K562 (cell line): ENCODE data around the gene ADSS2. TPM values are rescaled to one million over a fixed set of nuclear protein-coding genes. Genes with fewer than 3 reads are reported as not detected.
A peak's percentile ranks its signal among the peaks of the same experiment; 100 is the strongest.

ENCODE experiments used
- ATAC-seq: fragments of 200-7000 bp; cut with Tn5 transposase; 3 replicates; pipeline ENCODE4 v1.9.1; 2020; ENCODE audit warnings: moderate library complexity
- BruUV-seq: library from RNA; stranded (reverse); fragments of 400-500 nt; replicated peaks from 2 replicates; lab custom pipeline; 2021; lab: Mats Ljungman, UMichigan
- CTCF ChIA-PET: fragments of 300-600 bp; formaldehyde crosslinking; extraction: SDS; loops from one replicate; lab custom pipeline; 2021; ENCODE audit warnings: low intra/inter-chr PET ratio; lab: Yijun Ruan, JAX
- POLR2A ChIA-PET: fragments of 300-600, 350-650 bp; sonication (Branson Sonifier 250); formaldehyde crosslinking; extraction: SDS; loops from one replicate; lab custom pipeline; 2021; ENCODE audit warnings: antibody characterized with exemption, inconsistent platforms; lab: Yijun Ruan, JAX
- DNase-seq, 4 experiments: peaks; one replicate each; pipeline versions ENCODE4 v3.0.0 to v3.0.0-alpha.2; 2011 to 2018; ENCODE audit warnings: low spot score in 3 of 4, mixed read lengths in 3 of 4; ENCODE audit errors: extremely low read depth in 1 of 4
- FAIRE-seq: peaks from 2 replicates; lab custom pipeline; 2011; peaks lifted over from hg19 to GRCh38; lab: Jason Lieb, UNC
- H2AFZ ChIP-seq: 2 replicates; pipeline ENCODE4 v1.6.0; 2011; ENCODE audit warnings: low read depth, low read length, control low read depth, inconsistent platforms
- H3K27ac ChIP-seq: fragments of 200-600 bp; 3 replicates; pipeline ENCODE4 v1.8.0; 2011; ENCODE audit warnings: low read depth, mild to moderate bottlenecking, control low read depth, inconsistent platforms, low read length, moderate library complexity, mixed read lengths; ENCODE audit errors: extremely low read depth
- H3K27me3 ChIP-seq, 2 experiments: fragments of 300-600 bp in 1 of 2; 2 replicates in 1 of 2; 3 replicates in 1 of 2; pipeline versions ENCODE4 v1.6.0 to v1.8.0; 2011; ENCODE audit warnings: inconsistent platforms in 2 of 2, low read length in 2 of 2, mild to moderate bottlenecking in 1 of 2, mixed read lengths in 1 of 2, moderate library complexity in 1 of 2; ENCODE audit not compliant: control insufficient read depth in 2 of 2, insufficient read depth in 2 of 2
- H3K36me3 ChIP-seq: fragments of 300-600 bp; 3 replicates; pipeline ENCODE4 v1.8.0; 2011; ENCODE audit warnings: mild to moderate bottlenecking, low read length, inconsistent platforms; ENCODE audit not compliant: control insufficient read depth, insufficient read depth
- H3K4me1 ChIP-seq, 2 experiments: fragments of 200-600 bp in 1 of 2; replicated peaks in 1 of 2; 2 replicates in 1 of 2; 3 replicates in 1 of 2; pipeline versions ENCODE4 v1.5.1 to v1.8.0; 2011; ENCODE audit warnings: inconsistent platforms in 2 of 2, low read length in 2 of 2, mild to moderate bottlenecking in 1 of 2, mixed read lengths in 1 of 2, moderate library complexity in 1 of 2; ENCODE audit not compliant: control insufficient read depth in 2 of 2, insufficient read depth in 2 of 2
- H3K4me2 ChIP-seq: 2 replicates; pipeline ENCODE4 v1.6.1; 2011; ENCODE audit warnings: low read length, control low read depth, inconsistent platforms, mixed read lengths; ENCODE audit not compliant: insufficient read depth
- H3K4me3 ChIP-seq: fragments of 200-600 bp; sonication (generic), shearing (Covaris generic); 2 replicates; pipeline ENCODE4 v1.5.1; 2016; ENCODE audit warnings: control low read depth, inconsistent platforms
- H3K79me2 ChIP-seq: fragments of 200-600 bp; 3 replicates; pipeline ENCODE4 v1.8.0; 2011; ENCODE audit warnings: low read length, inconsistent platforms; ENCODE audit not compliant: control insufficient read depth, insufficient read depth
- H3K9ac ChIP-seq, 2 experiments: 2 replicates each; pipeline versions ENCODE4 v1.6.0 to v1.6.1; 2011; ENCODE audit warnings: low read depth in 2 of 2, low read length in 2 of 2, control low read depth in 1 of 2, inconsistent platforms in 1 of 2, mild to moderate bottlenecking in 1 of 2, mixed read lengths in 1 of 2; ENCODE audit not compliant: insufficient read depth in 1 of 2
- H3K9me1 ChIP-seq: one replicate; pipeline ENCODE4 v1.6.0; 2011; ENCODE audit warnings: inconsistent platforms, mild to moderate bottlenecking, low read length, moderate library complexity; ENCODE audit not compliant: control insufficient read depth, insufficient read depth
- H3K9me3 ChIP-seq: replicated peaks from 2 replicates; pipeline ENCODE4 v1.5.1; 2011; ENCODE audit warnings: low read depth, low read length, inconsistent platforms; ENCODE audit not compliant: control insufficient read depth, insufficient read depth
- H4K20me1 ChIP-seq: replicated peaks from 2 replicates; pipeline ENCODE4 v1.6.1; 2011; ENCODE audit warnings: low read length, inconsistent platforms, mixed read lengths; ENCODE audit not compliant: control insufficient read depth, insufficient read depth
- BCOR ChIP-seq: fragments of 450-650 bp; IDR thresholded peaks from 2 replicates; pipeline ENCODE4 v1.6.1; 2016
- CBX1 ChIP-seq: sonication (generic); IDR thresholded peaks from 2 replicates; pipeline ENCODE4 v1.6.1; 2016; ENCODE audit warnings: antibody characterized with exemption, low read depth, mild to moderate bottlenecking
- CEBPB ChIP-seq: fragments of 450-650 bp; IDR thresholded peaks from 2 replicates; pipeline ENCODE4 v1.6.1; 2016; ENCODE audit warnings: missing genetic modification characterization, missing compliant biosample characterization
- MITF ChIP-seq: IDR thresholded peaks from 2 replicates; pipeline ENCODE4 v1.6.1; 2014; ENCODE audit warnings: antibody characterized with exemption
- SPI1 ChIP-seq: IDR thresholded peaks from 2 replicates; pipeline ENCODE4 v1.6.1; 2011; ENCODE audit warnings: low read depth, low read length, control low read depth, borderline replicate concordance
- ZBTB33 ChIP-seq: sonication (generic); formaldehyde crosslinking; IDR thresholded peaks from 2 replicates; pipeline ENCODE4 v1.8.1; 2023; ENCODE audit warnings: mild to moderate bottlenecking, missing genetic modification reagents
- ZNF717 ChIP-seq: fragments of 250-450 bp; sonication (Bioruptor Pico); IDR thresholded peaks from 2 replicates; pipeline ENCODE4 v1.5.0; 2021
- WGBS: fragments of 100-300 bp; shearing (Covaris generic); methylation state at CpG from one replicate; pipeline ENCODE4 v1.1.6; 2016; ENCODE audit warnings: low coverage, mixed read lengths; ENCODE audit not compliant: insufficient coverage; ENCODE audit errors: missing lambda C conversion rate; 5-methylcytosine and 5-hydroxymethylcytosine counted together
- in situ Hi-C: fragments of 300-500 bp; cut with MboI; formaldehyde crosslinking; loops from 4 replicates; pipeline ENCODE4 v1.15.0; 2018; ENCODE audit warnings: inconsistent platforms, mixed read lengths
- intact Hi-C: fragments of 100-400 bp; cut with micrococcal nuclease; formaldehyde crosslinking; loops from 2 replicates; pipeline ENCODE4 v1.14.2; 2022
- polyA plus RNA-seq, 8 experiments: library from polyadenylated mRNA; depleted of rRNA in 4 of 8; stranded (reverse) in 5 of 8; unstranded in 3 of 8; fragments of >200 nt; fragmentation: Nextera tagmentation in 2 of 8; fragmentation: Illumina TruSeq in 1 of 8; extraction: Ambion mirVana in 2 of 8; extraction: Trizol in 1 of 8; gene quantifications; 2 replicates each; pipeline versions ENCODE4 v1.2.1 to v1.2.3, GENCODE V29; 2011 to 2014; ENCODE audit warnings: inconsistent platforms in 1 of 8, missing spikeins in 1 of 8
- total RNA-seq, 7 experiments: library from RNA; depleted of rRNA in 6 of 7; stranded (reverse); fragments of >200 nt in 6 of 7; fragmentation: Illumina TruSeq in 2 of 7; extraction: Trizol in 2 of 7; gene quantifications; 2 replicates each; pipeline versions ENCODE4 v1.2.1 to v1.2.3, GENCODE V29; 2011 to 2021; ENCODE audit warnings: low replicate concordance in 1 of 7
- TF ChIP-seq, protein P1 (sequence below): sonication (generic); formaldehyde crosslinking; IDR thresholded peaks from 2 replicates; pipeline ENCODE4 v1.8.1; 2022; ENCODE audit warnings: missing genetic modification reagents

ADSS2 gene
- total and polyA plus RNA-seq, 9 of the 15 experiments (the other 6 are each of a cell fraction or from before 2014, with no cell fraction given) = 8.8 to 63.8 (median 59.4) TPM

DNA sequence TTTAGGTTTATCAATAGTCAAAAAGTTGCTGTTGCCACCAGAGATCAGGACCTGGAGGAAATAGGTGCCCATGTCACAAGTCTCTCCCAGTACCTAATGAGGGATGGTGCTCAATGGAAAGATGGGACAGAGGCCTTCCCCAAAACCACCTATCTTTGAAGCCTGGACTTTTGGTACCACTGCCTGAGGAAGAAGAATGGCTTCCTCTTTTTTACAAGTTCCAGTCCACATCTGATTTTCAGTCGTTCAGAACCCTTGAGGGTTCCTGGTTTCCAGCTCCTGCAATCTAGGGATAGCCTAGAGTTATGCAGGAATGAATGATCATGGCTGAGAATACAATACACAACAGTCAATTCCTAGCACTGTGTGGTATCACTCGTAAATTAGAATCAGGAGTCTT is 15.0 kb upstream of the ADSS2 start:
- Histone ChIP-seq H3K79me2 (no peaks in the 10 kb centered on the region), H3K4me3 (no peak overlapping the region), H3K4me1 (no peaks in the 10 kb centered on the region), H3K4me2 (no peak overlapping the region), H3K36me3 (no peaks in the 10 kb centered on the region), H3K27ac (no peak overlapping the region), H3K9me3 (no peaks in the 10 kb centered on the region), H3K9ac (no peak overlapping the region), H2AFZ (no peak overlapping the region), H4K20me1 (no peaks in the 10 kb centered on the region), H3K27me3 (no peaks in the 10 kb centered on the region), H3K9me1 (no peaks in the 10 kb centered on the region)
- ATAC-seq (no peak), FAIRE-seq (no peak), DNase-seq (no peak)
- in situ Hi-C loops = no loop called here
- intact Hi-C loops = no loop called here
- 6% methylated on average over 2 of the region's 2 CpGs for WGBS
- CTCF ChIA-PET = no interaction called here
- TF ChIP-seq SPI1 (peak; percentile 73; the same call in 1 of the 2 replicates), ZNF717 (CRISPR knock-in tag) (no peak), CEBPB (no peak), CBX1 (no peak)
- BruUV-seq = no TSS peak
- POLR2A ChIA-PET = no interaction called here

DNA sequence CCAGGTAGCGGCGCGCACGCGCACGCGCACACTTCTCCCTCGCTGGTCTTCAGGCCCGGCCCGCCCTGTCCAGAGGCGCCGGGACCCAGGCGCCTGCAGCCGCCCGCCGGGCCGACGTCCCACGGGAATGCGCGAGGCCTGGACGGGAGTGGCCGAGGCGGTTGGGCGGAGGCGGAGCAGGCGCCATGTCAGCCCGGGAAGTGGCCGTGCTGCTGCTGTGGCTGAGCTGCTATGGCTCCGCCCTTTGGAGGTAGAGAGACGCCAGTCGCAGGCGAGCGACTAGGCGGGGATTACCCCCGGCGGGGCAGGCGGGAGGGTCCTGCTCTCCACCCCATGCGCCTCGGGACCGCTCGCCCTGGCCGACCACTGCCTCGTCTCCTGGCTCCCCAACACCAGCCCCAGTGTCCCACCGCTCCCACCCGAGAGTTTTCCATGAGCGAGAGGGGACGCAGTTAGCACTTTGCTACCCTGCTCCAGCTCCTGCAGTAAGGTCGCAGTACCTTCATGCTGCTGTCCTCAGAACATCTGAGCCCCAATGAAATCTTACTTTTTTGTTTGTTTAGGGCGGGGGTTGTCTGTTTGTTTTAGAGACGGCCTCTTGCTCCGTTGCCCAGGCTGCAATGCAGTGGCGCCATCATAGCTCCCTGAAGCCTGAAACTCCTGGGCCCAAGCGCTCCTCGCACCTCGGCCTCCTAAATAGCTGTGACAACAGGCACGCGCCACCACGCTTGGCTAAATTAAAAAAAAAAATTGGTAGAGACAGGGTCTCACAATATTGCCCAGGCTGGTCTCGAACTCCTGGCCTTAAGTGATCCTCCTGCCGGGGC is 9.7 kb upstream of the ADSS2 start, which contains the start of gene CATSPERE:
Gene CATSPERE (plus strand): TSS at position 29 of the 827 bp plus-strand sequence. CDS start 157 bp downstream, at position 186.
- ChIA-PET POLR2A (interaction anchor here (1.0 kb wide), 1 partner anchor 393 kb away, joined by 5 read pairs; no protein-coding TSS in a partner anchor), CTCF (no interaction called here)
- in situ Hi-C loops = no loop called here
- 79% methylated on average over 40 of the region's 61 CpGs for WGBS
- ATAC-seq (no peak), DNase-seq (no peak), FAIRE-seq (no peak)
- no peaks in the 10 kb centered on the region for H3K9me3 ChIP-seq
- H3K4me3 ChIP-seq = no peak within 1 kb of the TSS
- no peaks in the 10 kb centered on the region for H3K79me2 ChIP-seq
- H2AFZ ChIP-seq = no peak within 1 kb of the TSS
- no peaks in the 10 kb centered on the region for H4K20me1 ChIP-seq
- no TSS peak for BruUV-seq
- no peaks in the 10 kb centered on the region for H3K9me1 ChIP-seq
- H3K4me1 ChIP-seq = no peaks in the 10 kb centered on the region; a peak in 1 of 5 replicates
- TF ChIP-seq MITF (no peak), ZBTB33 (peak; percentile 88), BCOR (no peak)
- TF ChIP-seq, protein P1, sequence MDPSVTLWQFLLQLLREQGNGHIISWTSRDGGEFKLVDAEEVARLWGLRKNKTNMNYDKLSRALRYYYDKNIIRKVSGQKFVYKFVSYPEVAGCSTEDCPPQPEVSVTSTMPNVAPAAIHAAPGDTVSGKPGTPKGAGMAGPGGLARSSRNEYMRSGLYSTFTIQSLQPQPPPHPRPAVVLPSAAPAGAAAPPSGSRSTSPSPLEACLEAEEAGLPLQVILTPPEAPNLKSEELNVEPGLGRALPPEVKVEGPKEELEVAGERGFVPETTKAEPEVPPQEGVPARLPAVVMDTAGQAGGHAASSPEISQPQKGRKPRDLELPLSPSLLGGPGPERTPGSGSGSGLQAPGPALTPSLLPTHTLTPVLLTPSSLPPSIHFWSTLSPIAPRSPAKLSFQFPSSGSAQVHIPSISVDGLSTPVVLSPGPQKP (CRISPR knock-in tag) = 0 out of 2 replicates have a peak, but pooled peaks have one; percentile 26
- TF ChIP-seq, all 486 proteins: peak for 2
- H3K4me2 ChIP-seq = no peak within 1 kb of the TSS
- no peaks in the 10 kb centered on the region; the same call in 2 of the 3 replicates for H3K36me3 ChIP-seq
- intact Hi-C loops = no loop called here
- no peak within 1 kb of the TSS for H3K9ac ChIP-seq
- no peaks in the 10 kb centered on the region for H3K27me3 ChIP-seq
- no peak within 1 kb of the TSS for H3K27ac ChIP-seq
